ENCODE data around the gene EIF2B2.

DNA sequence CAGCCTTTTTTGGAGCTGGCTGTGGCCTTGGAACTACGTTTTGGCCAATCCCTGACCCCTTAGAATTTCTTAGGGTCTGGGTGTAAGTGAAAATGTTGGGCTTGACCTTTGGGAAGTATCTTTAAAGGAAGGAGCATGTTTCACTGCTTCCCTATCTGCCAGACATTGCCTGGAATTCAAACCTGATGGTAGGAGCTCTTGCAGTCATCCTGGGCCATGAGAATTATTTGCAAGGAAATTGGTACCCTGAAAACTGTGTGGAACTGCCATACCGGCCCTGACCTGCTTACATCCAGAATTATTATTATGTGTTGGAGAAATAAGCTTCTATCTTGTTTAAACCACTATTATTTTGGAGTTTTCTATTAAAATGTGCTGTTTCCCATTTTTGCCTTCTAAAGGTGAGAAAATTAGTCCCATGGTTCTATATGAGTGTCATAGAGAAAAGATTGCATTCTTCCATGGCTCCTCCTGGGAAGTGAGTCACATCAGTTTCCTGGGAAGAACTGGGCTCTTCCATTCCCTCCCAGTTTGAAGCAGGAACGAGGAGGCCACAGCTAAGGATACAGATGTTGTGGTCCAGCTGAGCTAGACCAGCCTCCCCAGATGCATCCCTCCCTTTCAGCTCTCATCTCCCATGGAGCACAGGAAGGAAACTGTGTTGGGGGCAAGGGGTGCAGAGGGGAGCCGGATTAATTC lies 37.8 kb upstream of the EIF2B2 start:
- no peak for TF ChIP-seq ZNF274 (IDR thresholded peaks at IDR 0.05; ENCODE audit: low read depth, low read length)
- TF ChIP-seq YY1 (IDR thresholded peaks at IDR 0.05; ENCODE audit: insufficient read depth, insufficient read length) = no peak
- no peak for TF ChIP-seq SUZ12 (IDR thresholded peaks at IDR 0.05; ENCODE audit: extremely low read depth, insufficient read depth, insufficient read length)

Measured in NT2/D1 (cell line).